H4 (cell line): ENCODE results near the gene UNC13D. TPM values are rescaled to one million over a fixed set of nuclear protein-coding genes. Genes with fewer than 3 reads are reported as not detected.

Experiments used
- total RNA-seq: library from RNA; depleted of rRNA; stranded (reverse); fragments of >200 nt; shearing (Covaris generic); gene quantifications from 2 replicates; pipeline ENCODE4 v1.2.3, GENCODE V29; 2014; rRNA removed

Gene UNC13D
- total RNA-seq, 1 experiment from 2014 or later, result 2.9 TPM

Other genes starting within 250 kb of the UNC13D start
- not detected in 2 replicates for gene SMIM5, start 211.0 kb downstream of the UNC13D start, total RNA-seq
- gene RECQL5, start 177.2 kb downstream of the UNC13D start, total RNA-seq, result 6.4 and 14.3 TPM in 2 replicates
- gene SAP30BP, start 177.1 kb downstream of the UNC13D start, total RNA-seq, result 107 and 135 TPM in 2 replicates
- 0.15 and 0.35 TPM in 2 replicates for gene ITGB4, start 122.9 kb downstream of the UNC13D start, total RNA-seq
- 46.3 and 51.7 TPM in 2 replicates for gene GALK1, start 79.2 kb downstream of the UNC13D start, total RNA-seq
- gene UNK, start 59.6 kb downstream of the UNC13D start, total RNA-seq, result 24.0 and 29.6 TPM in 2 replicates
- gene WBP2, start 10.9 kb upstream of the UNC13D start, total RNA-seq, result 14.8 and 26.3 TPM in 2 replicates
- gene TRIM47, start 34.2 kb upstream of the UNC13D start, total RNA-seq, result 12.9 and 13.5 TPM in 2 replicates
- 8.4 and 10.5 TPM in 2 replicates for gene TRIM65, start 52.5 kb upstream of the UNC13D start, total RNA-seq
- gene MRPL38, start 60.5 kb upstream of the UNC13D start, total RNA-seq, result 39.1 and 54.0 TPM in 2 replicates
- 11.2 and 11.8 TPM in 2 replicates for gene FBF1, start 96.6 kb upstream of the UNC13D start, total RNA-seq
- gene ACOX1, start 134.8 kb upstream of the UNC13D start, total RNA-seq, result 30.0 and 31.5 TPM in 2 replicates
- 18.1 and 28.2 TPM in 2 replicates for gene TEN1, start 134.8 kb upstream of the UNC13D start, total RNA-seq
- 0.49 and 1.9 TPM in 2 replicates for gene CDK3, start 156.5 kb upstream of the UNC13D start, total RNA-seq
- not detected in 2 replicates for gene EVPL, start 182.9 kb upstream of the UNC13D start, total RNA-seq
- 37.3 and 39.7 TPM in 2 replicates for gene SRP68, start 228.1 kb upstream of the UNC13D start, total RNA-seq
- gene GALR2, start 230.4 kb upstream of the UNC13D start, total RNA-seq, result 0.14 TPM in 1 of 2 replicates, not detected in the other
- not detected in 2 replicates for gene ZACN, start 234.8 kb upstream of the UNC13D start, total RNA-seq